ENCODE data around the gene CNOT3.
"Not testable (repeated sequence)": the region's sequence is repeated elsewhere in the genome, so short reads cannot be mapped to it uniquely, and the experiment has no call there.

CNOT3 gene

GRCh38 chr19:54171736-54172431, 34.3 kb downstream of the CNOT3 start:
- not testable (repeated sequence) for DNase-seq (ENCODE audit: low spot score)

DNA sequence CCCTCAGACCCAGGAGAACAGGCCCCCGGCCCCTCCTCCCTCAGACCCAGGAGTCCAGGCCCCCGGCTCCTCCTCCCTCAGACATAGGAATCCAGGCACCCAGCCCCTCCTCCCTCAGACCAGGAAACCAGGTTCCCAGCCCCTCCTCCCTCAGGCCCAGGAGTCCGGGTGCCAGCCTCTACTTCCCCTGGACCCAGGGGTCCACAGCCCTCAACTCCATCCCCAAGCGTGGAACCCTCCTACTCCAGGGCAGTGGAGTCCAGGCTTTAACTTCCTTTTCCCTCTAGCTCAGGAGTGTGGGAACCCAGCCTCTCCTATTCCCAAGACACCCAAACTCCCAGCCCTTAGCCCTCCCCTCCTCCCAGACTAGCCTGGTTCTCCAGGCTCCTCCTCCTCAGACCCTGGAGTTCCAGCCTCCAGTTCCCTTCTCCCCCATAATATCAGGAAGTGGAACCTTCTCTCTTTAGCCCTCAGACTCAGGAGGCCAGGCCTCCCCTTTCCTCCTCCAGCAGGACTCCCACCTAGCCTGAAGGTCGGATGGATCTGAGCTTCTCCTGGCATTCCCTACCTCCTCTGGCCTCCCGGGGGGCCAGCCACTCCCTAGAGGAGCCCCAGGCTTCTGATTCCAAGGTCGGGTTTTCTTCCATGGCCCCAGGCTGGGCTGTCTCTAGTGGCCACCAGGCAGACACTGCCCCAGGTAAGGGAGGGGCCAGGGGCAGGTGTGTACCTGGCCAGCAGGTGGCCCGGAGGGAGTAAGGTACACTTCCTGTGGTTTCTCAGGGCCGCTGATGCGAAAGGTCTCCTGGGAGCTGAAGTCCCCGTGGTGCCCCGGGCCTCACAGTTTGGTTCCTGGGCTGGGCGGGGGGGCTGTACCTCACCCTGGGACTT, 35.2 kb downstream of the CNOT3 start, which contains the start of gene TMC4:
TSS of gene TMC4 (minus strand) at position 690 of the 888 bp plus-strand sequence. CDS start at position 647, 43 bp downstream.
- no peak for DNase-seq (ENCODE audit: low spot score)

GRCh38 chr19:54173359-54173699, 35.8 kb downstream of the CNOT3 start:
- no peak for DNase-seq (ENCODE audit: low spot score)

GRCh38 chr19:54173951-54174834, 36.6 kb downstream of the CNOT3 start:
- DNase-seq (ENCODE audit: low spot score): no peak

GRCh38 chr19:54178581-54179261, 41.2 kb downstream of the CNOT3 start:
- DNase-seq (ENCODE audit: low spot score): peak; percentile 64

DNA sequence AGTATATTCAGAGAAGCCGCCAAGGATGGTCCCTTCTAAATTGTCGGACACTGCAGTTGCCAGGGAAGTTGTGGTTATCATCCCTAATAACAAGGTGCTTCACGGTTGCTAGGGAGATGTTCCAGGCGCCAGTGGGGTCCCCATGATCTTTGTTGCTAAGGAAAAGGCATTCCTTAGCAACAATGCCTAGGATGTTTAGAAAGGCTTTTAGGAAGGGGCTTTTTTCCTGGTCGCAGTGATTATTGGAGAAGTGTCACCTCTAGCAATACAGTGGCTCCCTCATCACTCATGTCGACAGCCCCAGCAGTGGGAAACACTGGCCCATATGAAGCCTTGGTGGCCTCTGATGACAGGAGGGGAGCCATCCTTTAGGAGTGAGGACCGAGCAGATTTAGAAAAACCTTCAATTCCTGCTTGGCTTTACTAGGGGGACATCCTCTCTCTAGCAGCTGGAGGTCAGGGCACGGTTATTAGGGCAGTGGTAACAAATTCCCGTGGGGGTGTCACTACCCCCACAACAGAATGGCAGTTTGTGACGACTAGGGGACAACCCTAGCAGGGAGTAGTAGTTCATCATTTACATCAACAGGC, 41.8 kb downstream of the CNOT3 start:
- no peak for DNase-seq (ENCODE audit: low spot score)

- DNase-seq (ENCODE audit: low spot score): peak; percentile 28
Measured at GRCh38 chr19:54179921-54180461, 42.4 kb downstream of the CNOT3 start.

GRCh38 chr19:54180691-54181091, 43.1 kb downstream of the CNOT3 start:
- no peak for DNase-seq (ENCODE audit: low spot score)

DNA sequence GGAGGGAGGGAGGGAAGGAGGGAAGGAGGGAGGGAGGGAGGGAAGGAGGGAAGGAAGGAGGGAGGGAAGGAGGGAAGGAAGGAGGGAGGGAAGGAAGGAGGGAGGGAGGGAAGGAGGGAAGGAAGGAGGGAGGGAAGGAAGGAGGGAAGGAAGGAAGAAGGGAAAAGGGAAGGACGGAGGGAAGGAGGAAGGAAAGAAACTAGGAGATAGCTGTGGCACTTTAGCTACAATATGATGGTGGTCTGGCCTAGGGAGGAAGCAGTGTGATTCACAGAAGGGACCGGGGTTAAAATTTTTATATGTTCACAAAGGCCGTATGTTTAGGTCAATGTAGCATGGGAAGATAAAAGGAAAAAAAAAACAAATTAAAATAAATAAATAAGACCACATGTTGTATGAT, 44.3 kb downstream of the CNOT3 start:
- DNase-seq (ENCODE audit: low spot score): not testable (repeated sequence)

DNA sequence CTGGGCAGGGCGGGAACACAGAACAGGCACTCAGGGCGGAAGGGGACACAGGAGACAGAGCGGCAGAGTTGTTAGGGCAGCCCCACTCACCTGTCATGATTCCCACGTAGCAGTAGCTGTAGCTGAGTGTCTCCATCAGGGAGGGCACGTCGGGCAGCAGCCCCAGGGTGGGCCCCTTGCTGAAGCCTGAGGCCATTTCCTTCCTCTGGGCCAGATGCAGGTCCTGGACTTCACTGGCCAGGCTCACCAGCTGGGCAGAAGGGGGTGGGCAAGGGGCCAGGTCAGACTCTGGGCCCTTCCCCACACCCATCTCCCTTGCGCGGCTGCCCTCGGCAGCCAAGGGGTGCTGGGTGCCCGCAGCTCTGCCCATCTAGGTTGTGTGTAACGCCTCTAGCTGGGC, 45.9 kb downstream of the CNOT3 start:
- DNase-seq (ENCODE audit: low spot score): no peak

DNA sequence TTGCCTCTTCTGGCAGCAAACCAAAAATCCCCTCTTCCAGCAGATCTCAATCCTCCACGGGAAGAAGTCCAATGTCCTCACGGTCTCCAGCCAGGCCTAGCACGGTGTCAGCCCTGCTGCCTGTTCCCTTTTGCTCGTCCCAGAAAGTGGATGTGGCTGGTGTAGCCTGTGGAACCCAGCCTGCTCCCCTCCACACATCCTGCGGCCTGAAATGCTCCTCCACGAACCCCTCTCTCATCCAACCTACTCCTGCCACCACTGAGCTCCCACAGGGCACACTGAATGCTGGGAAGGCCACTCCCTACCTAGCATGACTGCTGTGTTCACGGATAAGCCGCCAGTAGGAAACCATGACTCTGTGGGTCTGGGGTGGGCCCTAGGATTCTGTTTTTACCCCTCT, 48.8 kb downstream of the CNOT3 start:
- DNase-seq (ENCODE audit: low spot score): no peak

GRCh38 chr19:54186934-54187381, 49.4 kb downstream of the CNOT3 start:
- no peak for DNase-seq (ENCODE audit: low spot score)

DNA sequence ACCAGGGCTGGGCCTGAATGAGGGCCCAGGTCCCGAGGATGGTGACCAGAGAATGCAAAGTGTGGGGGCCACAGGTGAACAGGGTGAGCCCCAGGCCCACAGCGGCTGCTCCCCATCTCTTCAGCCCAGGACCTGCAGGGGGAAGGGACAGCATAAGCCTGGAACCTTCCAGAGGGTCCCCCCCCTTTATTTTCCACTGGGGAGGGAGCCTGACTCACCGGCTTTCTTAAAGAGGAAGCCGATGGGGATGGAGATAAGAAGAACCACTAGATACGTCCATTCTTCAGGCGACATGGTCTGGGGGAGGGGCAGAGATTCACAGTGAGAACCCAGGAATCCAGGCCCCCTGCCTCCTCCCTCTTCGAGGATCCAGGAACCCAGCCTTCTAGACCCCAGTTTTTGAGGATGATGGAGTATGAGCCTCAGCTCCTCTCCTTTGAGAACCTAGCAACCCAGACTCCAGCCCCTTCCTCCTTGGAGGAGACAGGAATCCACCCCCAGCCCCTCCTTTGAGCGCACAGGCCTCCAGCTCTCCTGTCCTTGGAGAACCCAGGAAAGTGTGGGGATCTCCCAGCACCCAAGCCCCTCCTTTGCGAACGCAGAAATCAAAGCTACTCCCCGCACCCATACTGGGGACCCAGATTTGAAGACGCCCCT, 50.8 kb downstream of the CNOT3 start:
- DNase-seq (ENCODE audit: low spot score): peak; percentile 54

GRCh38 chr19:54189145-54189734, 51.7 kb downstream of the CNOT3 start, which contains the start of gene MBOAT7:
Gene MBOAT7 (minus strand): TSS chr19:54189580. CDS start chr19:54188508, 1,072 bp downstream.
- no peak for DNase-seq (ENCODE audit: low spot score)

DNA sequence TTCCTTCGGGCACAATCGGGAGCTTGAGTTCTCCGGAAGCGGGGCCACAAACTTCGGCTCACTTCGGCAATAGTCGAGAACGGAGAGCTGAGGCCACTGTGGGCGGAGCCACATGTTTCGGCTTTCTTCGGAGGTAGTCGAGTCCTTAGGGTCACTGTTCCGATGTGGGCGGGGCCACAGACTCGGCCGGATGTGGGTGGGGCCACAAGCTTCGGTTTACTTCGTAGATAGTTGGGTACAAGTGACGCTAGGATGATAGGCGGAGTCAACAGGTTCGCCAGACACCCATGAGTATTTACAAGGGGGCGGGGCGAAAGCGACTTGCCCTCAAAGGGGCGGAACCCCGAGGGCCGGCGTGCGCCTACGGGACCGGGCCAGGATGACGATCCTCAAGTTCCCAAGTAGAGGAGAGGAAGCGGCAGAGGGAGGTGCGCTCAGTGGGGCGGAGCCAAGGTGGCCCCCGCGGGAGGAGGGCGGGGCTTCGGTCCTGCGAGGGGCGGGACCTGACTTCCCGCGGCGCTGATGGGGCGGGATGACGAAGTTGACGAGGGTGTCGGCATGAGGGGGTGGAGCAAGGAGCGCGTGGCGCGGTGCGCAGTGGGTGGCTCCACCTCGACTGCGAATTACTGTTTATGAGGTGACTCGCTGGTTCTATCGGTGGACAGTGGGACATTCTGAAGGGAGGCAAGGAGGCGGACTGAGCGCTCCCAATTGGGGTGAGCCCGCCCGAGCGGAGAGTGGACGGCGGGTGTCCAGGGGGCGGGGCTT, 52.4 kb downstream of the CNOT3 start:
- DNase-seq (ENCODE audit: low spot score): peak; percentile 100

DNA sequence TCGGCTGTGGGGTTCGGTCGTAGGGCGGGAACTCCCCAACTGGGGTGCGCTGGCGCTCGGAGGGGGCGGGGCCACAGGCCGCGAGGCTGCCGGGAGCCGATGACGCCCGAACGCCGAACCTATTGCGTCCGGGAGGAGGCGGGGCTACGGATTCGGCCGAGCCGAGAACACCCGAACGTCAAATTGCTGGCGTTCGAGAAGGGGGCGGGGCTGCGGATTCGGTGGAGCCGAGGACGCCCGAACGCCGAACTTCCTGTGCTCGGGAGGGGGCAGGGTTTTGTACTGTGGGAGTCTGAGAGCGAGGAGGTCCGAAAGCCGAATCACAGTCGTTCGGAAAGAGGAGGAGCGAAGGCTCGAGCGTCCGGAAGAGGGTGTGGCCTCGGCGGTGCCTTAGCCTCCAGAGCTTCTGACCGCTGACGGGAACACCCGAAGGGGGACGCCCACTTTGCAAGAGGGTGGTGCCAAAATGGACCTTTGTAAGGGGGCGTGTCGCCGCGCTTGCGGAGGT, 53.0 kb downstream of the CNOT3 start:
- DNase-seq (ENCODE audit: low spot score): peak; percentile 99

- DNase-seq (ENCODE audit: low spot score): peak; percentile 96
Measured at GRCh38 chr19:54191011-54191810, 53.6 kb downstream of the CNOT3 start, which contains the start of gene TSEN34. Gene TSEN34 (plus strand): TSS chr19:54191308. CDS start chr19:54191365, 57 bp downstream.
